ENCODE measurements around the gene MOCOS.

MOCOS gene

DNA sequence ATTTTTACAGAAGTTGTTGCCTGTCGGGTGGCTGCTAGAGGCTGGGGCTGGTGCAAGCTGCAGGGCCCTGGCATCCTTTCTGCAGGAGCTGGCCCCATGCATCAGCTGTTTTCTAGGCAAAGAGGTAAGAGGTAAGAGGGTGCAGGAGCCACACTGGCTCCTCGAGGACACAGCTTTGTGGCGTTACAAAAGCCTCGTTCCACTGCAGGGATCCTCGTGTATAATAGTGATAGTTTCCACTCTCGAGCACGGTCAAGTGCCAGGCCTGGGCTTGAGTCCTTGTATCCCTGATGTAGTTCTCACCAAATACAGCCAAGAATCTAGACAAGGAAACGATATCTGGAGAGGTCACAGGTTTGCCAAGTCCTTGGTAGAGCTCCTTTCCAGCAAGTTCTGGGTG, 77.0 kb downstream of the MOCOS start:
- H3K9me3 Mint-ChIP-seq, result no peaks in the 10 kb centered on the region
- no peaks in the 10 kb centered on the region for H3K36me3 Mint-ChIP-seq
- H3K4me1 Mint-ChIP-seq, result no peaks in the 10 kb centered on the region
- no peak for ATAC-seq
- peaks cover 26% of the 10 kb centered on the region for H3K27me3 Mint-ChIP-seq
- no peak overlapping the region for H3K4me3 Mint-ChIP-seq
- no peak overlapping the region for H3K27ac Mint-ChIP-seq

DNA sequence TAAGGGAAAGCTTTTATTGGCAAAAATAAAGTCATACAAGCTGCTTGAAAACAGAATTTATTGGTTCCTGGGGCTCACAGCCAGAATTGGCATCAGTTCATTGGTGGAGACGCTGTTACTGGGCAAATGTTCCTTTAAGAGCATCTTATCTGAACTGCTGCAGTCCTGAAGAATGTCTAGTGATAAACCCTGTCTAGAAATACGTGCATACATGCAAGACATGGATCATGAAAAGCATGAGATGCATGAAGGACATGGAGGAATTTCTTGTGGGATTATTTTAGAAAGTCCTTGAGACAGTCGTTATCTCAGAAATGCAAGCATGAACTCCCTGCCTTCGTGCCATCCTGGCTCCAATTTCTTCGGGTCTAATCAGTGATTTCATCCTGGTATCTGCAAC, 77.7 kb downstream of the MOCOS start:
- H3K9me3 Mint-ChIP-seq, result no peaks in the 10 kb centered on the region
- H3K4me1 Mint-ChIP-seq, result no peaks in the 10 kb centered on the region
- H3K4me3 Mint-ChIP-seq, result no peak overlapping the region
- H3K27ac Mint-ChIP-seq, result no peak overlapping the region
- H3K27me3 Mint-ChIP-seq, result peaks cover 19% of the 10 kb centered on the region
- no peaks in the 10 kb centered on the region for H3K36me3 Mint-ChIP-seq
- no peak for ATAC-seq

DNA sequence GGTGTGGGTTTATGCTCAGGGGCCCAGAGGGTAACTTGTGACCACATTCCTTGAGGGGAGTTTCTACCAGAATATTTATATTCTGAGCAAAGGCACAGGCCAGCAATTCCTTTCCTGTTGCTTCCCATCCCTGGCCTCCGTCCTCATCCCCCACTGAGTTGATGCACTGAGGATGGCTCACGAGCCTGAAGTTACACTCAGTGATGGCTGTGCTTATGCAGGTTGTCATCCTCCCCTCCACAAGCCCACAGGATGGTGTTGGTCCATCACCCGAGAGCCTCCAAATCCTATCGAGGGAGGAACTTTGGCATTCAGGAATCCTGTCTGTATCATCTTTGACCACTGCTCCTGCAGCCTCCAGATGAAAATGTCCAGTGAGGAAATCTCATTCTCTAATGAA, 81.9 kb downstream of the MOCOS start:
- no peaks in the 10 kb centered on the region for H3K36me3 Mint-ChIP-seq
- no peak overlapping the region for H3K27ac Mint-ChIP-seq
- H3K4me3 Mint-ChIP-seq, result no peak overlapping the region
- H3K4me1 Mint-ChIP-seq, result no peaks in the 10 kb centered on the region
- no peaks in the 10 kb centered on the region for H3K9me3 Mint-ChIP-seq
- ATAC-seq, result no peak
- H3K27me3 Mint-ChIP-seq, result peaks cover 18% of the 10 kb centered on the region

DNA sequence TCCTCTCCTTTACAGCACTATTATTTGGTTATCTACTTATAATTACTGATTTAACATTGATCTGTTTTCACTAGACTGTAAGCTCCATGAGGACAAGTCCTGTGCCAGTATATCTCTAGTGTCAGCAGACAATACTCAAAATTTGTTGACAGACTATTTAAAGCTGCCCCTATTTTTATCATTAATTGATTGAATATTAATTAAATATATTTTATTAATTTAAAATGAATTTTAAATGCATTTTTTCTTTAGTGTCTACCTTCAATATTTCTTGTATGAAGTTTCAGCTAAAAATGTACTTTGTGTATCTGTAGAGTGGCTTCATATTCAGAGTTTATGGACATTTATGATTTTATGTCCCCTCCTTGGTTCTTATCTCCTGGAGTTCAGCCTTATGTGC, 83.9 kb downstream of the MOCOS start:
- no peak for ATAC-seq
- Mint-ChIP-seq H3K4me3 (no peak overlapping the region), H3K27ac (no peak overlapping the region), H3K4me1 (no peaks in the 10 kb centered on the region), H3K9me3 (no peaks in the 10 kb centered on the region), H3K27me3 (peaks cover 19% of the 10 kb centered on the region), H3K36me3 (no peaks in the 10 kb centered on the region)

DNA sequence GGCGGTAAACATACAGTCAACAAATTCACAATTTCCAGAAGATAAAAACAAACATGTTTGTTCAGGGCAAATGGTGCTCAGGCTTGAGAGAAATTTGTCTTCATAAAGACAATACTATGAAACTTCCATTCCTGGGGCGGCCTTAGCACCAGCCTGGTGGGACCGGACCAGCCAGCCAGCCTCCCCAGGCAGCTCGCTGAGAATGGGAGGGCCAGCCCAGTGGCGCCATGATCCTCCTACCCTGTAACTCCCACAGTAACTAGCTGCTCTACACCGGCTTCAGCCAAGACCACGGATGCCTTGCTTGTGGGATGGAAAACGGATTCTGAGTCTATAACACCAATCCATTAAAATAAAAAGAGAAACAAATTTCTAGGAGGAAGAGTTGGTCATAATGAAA, 86.0 kb downstream of the MOCOS start:
- no peaks in the 10 kb centered on the region for H3K4me1 Mint-ChIP-seq
- no peaks in the 10 kb centered on the region for H3K36me3 Mint-ChIP-seq
- H3K27ac Mint-ChIP-seq, result no peak overlapping the region
- H3K27me3 Mint-ChIP-seq, result peaks cover 18% of the 10 kb centered on the region
- no peaks in the 10 kb centered on the region for H3K9me3 Mint-ChIP-seq
- H3K4me3 Mint-ChIP-seq, result no peak overlapping the region
- ATAC-seq, result no peak

DNA sequence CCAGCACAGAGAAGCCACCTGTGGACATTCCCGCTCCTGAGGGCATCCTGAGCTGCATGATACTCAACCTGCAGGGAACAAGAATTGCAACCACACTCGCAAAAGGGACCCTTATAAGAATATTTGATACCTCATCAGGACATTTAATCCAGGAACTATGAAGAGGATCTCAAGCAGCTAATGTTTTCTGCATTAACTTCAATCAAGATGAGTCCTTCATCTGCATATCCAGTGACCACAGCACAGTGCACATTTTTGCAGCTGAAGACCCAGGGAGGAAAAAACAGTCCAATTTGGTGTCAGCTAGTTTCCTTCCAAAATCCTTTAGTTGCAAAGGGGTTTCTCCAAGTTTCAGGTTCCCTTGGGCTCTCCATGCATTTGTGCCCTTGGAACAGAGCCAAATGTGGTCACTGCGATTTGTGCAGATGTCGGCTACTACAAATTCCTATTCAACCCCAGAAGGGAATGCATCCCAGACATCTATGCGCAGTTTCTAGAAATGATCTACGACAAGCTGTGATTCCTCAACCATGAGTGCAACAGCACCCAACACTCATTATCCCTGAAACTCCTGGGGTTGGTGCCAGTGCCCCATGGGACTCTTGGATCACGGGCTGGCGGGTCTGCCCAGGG, 86.9 kb downstream of the MOCOS start:
- Mint-ChIP-seq H3K36me3 (no peaks in the 10 kb centered on the region), H3K27ac (no peak overlapping the region), H3K27me3 (peaks cover 18% of the 10 kb centered on the region), H3K9me3 (no peaks in the 10 kb centered on the region), H3K4me3 (no peak overlapping the region), H3K4me1 (no peaks in the 10 kb centered on the region)
- ATAC-seq, result no peak

DNA sequence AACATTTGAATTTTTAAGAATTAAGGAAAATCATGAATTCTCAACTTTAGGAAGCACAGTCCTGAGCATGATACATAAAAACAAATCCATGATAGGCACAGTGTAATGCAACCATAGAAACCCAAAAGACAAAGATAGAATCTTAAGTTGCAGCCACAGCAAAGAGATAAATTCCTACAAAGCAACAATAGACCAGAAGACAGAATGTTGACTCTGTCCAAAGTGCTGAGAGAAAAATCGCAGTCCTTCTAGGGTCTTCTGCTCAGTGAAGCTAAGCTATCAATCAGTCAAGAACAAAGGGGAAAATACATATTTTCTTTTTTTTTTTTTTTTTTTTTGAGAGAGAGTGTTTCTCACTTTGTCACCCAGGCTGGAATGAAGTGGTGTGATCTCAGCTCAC, 88.3 kb downstream of the MOCOS start:
- Mint-ChIP-seq H3K9me3 (no peaks in the 10 kb centered on the region), H3K27me3 (peaks cover 27% of the 10 kb centered on the region), H3K36me3 (no peaks in the 10 kb centered on the region), H3K27ac (no peak overlapping the region), H3K4me1 (no peaks in the 10 kb centered on the region), H3K4me3 (no peak overlapping the region)
- ATAC-seq, result no peak

DNA sequence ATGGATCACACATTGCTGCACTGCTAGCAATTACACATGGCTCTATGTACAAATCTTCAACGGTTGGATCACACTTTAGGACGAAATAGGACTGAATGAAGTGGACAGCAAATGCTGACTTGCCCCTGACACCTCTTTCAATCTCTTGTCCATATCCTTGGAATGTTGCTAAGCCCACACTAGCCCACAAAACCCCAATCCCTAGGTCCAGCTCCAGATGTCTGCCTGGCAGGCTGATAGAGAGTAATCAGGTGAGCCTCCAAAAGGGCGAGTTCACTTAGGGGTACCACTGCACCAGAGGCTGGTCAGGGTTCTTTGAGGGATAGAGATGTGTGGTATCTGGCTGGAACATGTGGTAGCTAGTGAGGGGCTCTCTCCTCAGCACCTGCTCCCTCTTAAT, 91.7 kb downstream of the MOCOS start:
- Mint-ChIP-seq H3K36me3 (no peaks in the 10 kb centered on the region), H3K27ac (no peak overlapping the region), H3K9me3 (no peaks in the 10 kb centered on the region), H3K4me3 (no peak overlapping the region), H3K4me1 (no peaks in the 10 kb centered on the region), H3K27me3 (peaks cover 36% of the 10 kb centered on the region)
- peak; percentile 48 for ATAC-seq

DNA sequence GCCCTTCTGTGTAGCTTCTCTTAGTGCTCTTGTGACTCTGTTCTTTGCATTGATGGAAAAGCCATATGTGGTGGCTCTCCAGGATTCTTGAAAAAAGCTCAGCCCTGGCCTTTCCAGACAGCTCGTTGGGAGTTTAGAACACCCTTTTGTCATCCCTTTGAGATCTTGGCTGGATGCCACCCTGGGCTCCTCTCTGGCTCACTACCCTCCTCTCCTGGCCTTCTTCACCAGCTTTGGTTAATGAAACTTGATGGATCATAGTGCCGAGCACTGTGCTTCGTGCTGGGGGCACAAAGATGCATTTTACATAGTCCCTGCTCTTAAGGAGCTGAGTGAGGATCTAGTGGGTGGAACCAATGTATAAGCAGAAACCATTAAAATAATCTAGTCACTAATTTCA, 94.6 kb downstream of the MOCOS start:
- peaks cover 48% of the 10 kb centered on the region for H3K27me3 Mint-ChIP-seq
- no peak overlapping the region for H3K27ac Mint-ChIP-seq
- H3K9me3 Mint-ChIP-seq, result no peaks in the 10 kb centered on the region
- H3K4me3 Mint-ChIP-seq, result no peak overlapping the region
- H3K4me1 Mint-ChIP-seq, result peaks cover 6% of the 10 kb centered on the region
- H3K36me3 Mint-ChIP-seq, result no peaks in the 10 kb centered on the region
- no peak for ATAC-seq

DNA sequence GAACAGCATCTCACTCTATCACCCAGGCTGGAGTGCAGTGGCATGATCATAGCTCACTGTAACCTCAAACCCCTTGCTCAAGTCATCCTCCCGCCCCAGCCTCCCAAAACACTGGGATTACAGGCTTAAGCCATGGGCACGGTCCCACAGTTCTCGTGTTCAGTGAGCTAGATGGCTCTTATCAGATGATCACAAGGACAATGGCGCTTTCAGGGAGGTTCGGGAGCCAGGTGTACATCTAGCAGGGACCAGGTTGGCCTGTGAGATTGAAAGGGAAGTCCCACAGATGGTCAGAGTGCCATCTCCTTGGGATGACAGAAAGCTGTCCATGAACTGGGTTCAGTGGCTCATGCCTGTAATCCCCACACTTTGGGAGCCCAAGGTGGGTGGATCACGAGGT, 96.2 kb downstream of the MOCOS start:
- Mint-ChIP-seq H3K4me1 (peaks cover 6% of the 10 kb centered on the region), H3K27ac (no peak overlapping the region), H3K36me3 (peaks cover 2% of the 10 kb centered on the region), H3K27me3 (peaks cover 63% of the 10 kb centered on the region), H3K4me3 (no peak overlapping the region), H3K9me3 (peaks cover 3% of the 10 kb centered on the region)
- ATAC-seq, result no peak

DNA sequence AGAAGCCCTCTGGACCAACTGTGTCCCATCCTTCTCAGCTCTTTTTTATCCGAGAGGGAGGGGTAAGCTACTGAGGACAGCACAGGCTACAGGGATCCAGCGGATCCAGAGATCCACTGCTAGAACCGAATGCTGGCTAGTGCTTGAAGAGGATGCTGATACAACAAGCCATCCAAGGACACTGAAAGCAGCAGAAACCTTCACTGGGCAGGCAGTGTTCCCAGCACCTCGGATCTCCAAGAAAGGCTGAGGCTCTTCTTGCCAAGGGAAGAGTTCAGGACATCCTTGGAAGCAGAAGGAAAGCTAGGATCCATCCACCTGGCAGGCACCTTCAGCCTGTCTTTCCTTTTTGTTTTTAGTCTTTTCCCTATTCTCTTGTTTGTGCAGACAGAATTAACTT, 97.0 kb downstream of the MOCOS start:
- ATAC-seq, result no peak
- H3K9me3 Mint-ChIP-seq, result peaks cover 6% of the 10 kb centered on the region
- H3K36me3 Mint-ChIP-seq, result peaks cover 6% of the 10 kb centered on the region
- peaks cover 6% of the 10 kb centered on the region for H3K4me1 Mint-ChIP-seq
- no peak overlapping the region for H3K27ac Mint-ChIP-seq
- H3K27me3 Mint-ChIP-seq, result peaks cover 68% of the 10 kb centered on the region
- no peak overlapping the region for H3K4me3 Mint-ChIP-seq

DNA sequence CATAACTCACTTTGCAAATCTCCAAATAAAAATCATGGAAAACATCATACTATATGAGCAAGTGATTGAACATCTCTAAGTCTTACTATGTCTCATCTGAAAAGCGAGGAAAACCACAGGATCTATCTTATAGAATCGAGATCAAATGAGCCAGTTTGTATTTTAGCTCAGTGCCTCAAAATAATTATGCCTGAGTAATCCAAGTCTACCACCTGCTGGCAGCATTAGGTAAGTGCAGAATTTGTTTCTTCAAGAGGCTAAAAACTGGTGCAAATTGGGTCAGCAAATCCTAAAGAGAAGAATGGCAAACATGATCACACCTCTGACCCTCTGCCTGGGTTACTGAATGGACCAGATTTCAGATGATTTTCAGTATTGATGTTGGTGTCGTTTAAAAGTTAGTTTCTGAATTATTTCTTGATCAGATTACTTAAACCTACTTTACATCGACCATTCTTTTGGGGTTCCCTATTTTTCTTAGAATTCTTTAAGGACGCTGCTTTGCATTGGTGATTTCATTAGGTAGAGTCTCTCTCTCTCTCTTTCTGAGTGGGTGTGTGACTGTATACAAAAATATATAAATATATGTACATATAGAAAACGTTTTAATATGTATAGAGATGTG, 97.5 kb downstream of the MOCOS start:
- Mint-ChIP-seq H3K4me3 (no peak overlapping the region), H3K9me3 (peaks cover 6% of the 10 kb centered on the region), H3K27ac (no peak overlapping the region), H3K4me1 (peaks cover 6% of the 10 kb centered on the region), H3K36me3 (peaks cover 6% of the 10 kb centered on the region), H3K27me3 (peaks cover 67% of the 10 kb centered on the region)
- ATAC-seq, result no peak

DNA sequence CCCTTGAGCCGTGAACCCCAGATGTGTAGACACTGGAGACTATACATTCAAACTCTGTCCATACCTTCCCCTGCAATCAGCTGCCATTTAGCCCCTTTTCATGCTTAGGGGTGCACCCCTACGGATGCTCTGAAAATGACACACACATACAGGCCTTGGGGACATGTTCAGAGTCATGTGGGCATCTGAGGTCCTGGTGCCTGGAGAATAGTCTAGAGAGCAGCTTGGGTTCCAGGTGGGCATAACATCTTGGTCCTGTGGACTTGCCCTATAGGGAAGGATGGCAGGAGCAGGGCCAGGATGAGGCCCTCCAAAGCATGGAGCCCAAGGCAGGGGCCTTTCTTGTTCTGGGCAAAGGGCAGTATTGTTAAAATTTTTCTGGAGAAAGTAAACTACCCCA, 100.4 kb downstream of the MOCOS start:
- H3K4me1 Mint-ChIP-seq, result peaks cover 6% of the 10 kb centered on the region
- no peak overlapping the region for H3K4me3 Mint-ChIP-seq
- no peak overlapping the region for H3K27ac Mint-ChIP-seq
- ATAC-seq, result no peak
- peaks cover 50% of the 10 kb centered on the region for H3K27me3 Mint-ChIP-seq
- peaks cover 6% of the 10 kb centered on the region for H3K9me3 Mint-ChIP-seq
- H3K36me3 Mint-ChIP-seq, result peaks cover 6% of the 10 kb centered on the region

DNA sequence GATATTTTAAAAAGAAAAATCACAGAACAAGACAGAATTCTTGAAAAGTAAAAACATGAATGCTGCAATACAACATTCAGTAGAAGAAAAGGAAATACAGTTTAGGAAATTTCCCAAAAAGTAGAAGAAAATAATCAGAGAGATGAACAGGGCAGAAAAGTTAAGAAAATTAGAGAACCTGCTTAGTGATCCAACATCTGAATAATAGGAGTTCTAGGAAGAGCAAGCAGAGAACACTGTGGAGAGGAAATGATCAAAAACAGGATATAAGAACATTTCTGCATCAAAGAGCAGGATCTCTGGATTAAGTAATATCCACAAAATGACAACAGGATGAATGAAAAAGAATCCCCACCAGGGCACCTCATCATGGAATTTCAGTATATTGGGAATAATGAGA, 101.4 kb downstream of the MOCOS start:
- Mint-ChIP-seq H3K4me3 (no peak overlapping the region), H3K9me3 (peaks cover 6% of the 10 kb centered on the region), H3K36me3 (peaks cover 6% of the 10 kb centered on the region), H3K4me1 (peaks cover 6% of the 10 kb centered on the region), H3K27me3 (peaks cover 50% of the 10 kb centered on the region), H3K27ac (no peak overlapping the region)
- ATAC-seq, result no peak

DNA sequence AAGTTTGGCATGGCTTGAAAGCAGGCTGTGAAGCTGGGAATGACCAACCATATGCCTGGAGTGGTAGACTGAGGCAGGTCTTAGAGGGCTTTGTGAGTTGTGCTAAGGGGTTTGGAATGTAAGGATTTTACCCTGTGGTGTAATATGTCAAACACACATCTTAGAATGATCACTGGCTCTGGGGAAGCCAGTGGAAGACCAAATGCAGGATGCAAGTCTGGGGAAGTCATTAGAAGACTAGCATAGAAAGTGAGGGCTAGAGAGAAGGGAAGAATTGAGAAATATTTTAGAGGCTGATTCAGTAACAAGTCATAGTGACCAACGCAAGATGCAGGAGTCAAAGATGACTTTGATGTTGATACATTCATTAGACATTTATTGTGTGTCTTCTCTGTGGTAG, 106.7 kb downstream of the MOCOS start:
- no peaks in the 10 kb centered on the region for H3K36me3 Mint-ChIP-seq
- H3K27ac Mint-ChIP-seq, result no peak overlapping the region
- H3K9me3 Mint-ChIP-seq, result no peaks in the 10 kb centered on the region
- no peaks in the 10 kb centered on the region for H3K4me1 Mint-ChIP-seq
- H3K27me3 Mint-ChIP-seq, result peaks cover 10% of the 10 kb centered on the region
- no peak overlapping the region for H3K4me3 Mint-ChIP-seq
- ATAC-seq, result no peak

DNA sequence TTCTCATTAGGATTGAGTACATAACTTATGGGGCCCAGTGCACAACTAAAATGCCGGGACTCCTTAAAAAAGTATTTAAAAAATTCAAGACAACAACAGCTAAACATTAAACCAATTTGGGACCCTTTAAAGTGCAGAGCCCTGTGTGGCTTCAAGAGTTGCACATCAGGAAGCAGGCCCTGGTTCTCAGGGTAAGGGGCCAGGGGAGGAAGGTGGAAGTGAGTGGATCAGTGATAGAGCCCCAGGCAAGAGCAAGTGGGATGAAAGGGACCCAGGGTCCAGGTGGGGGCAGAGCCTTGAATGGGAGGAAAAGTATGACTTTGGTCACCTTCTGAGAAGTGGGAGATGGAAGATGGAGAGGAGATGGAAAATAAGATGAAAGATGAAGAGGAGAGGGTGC, 107.9 kb downstream of the MOCOS start:
- Mint-ChIP-seq H3K9me3 (no peaks in the 10 kb centered on the region), H3K4me1 (no peaks in the 10 kb centered on the region), H3K27ac (no peak overlapping the region), H3K36me3 (no peaks in the 10 kb centered on the region), H3K4me3 (no peak overlapping the region), H3K27me3 (peaks cover 22% of the 10 kb centered on the region)
- ATAC-seq, result no peak

Data from stimulated activated memory B cell treated with anti-CD40 and anti-IgM and Interleukin-4, amounts not matched to agents 10 μg/mL and 1 μg/mL and 100 μg/mL, for 72 hours (primary cell).